A673 (cell line): ENCODE results near the gene NTMT2. TPM values are rescaled to one million over a fixed set of nuclear protein-coding genes. Genes with fewer than 3 reads are reported as not detected.
A peak's percentile ranks its signal among the peaks of the same experiment; 100 is the strongest.

ENCODE experiments used
- BruUV-seq: library from RNA; stranded (reverse); fragments of 400-500 nt; replicated peaks from 2 replicates; lab custom pipeline; 2021; lab: Mats Ljungman, UMichigan
- CTCF ChIA-PET: fragments of 300-600 bp; sonication (Branson Sonifier 250); formaldehyde crosslinking; loops from one replicate; lab custom pipeline; 2022; ENCODE audit warnings: antibody characterized with exemption; lab: Charles Lee
- POLR2A ChIA-PET: fragments of 300-600 bp; sonication (Branson Sonifier 250); formaldehyde crosslinking; loops from one replicate; lab custom pipeline; 2022; ENCODE audit warnings: antibody characterized with exemption; ENCODE audit not compliant: low non-redundant PET; lab: Charles Lee
- DNase-seq: peaks from one replicate; pipeline ENCODE4 v3.0.0-alpha.2; 2015; ENCODE audit warnings: low spot score
- H3K27ac ChIP-seq: fragments of 200-600 bp; sonication (generic); 2 replicates; pipeline ENCODE4 v1.5.1; 2016; ENCODE audit warnings: mixed run types, low read depth, mild to moderate bottlenecking, mixed read lengths, antibody characterized with exemption, low read length; ENCODE audit not compliant: poor library complexity, severe bottlenecking
- H3K27me3 ChIP-seq: fragments of 200-600 bp; sonication (generic); replicated peaks from 2 replicates; pipeline ENCODE4 v1.6.1; 2017; ENCODE audit warnings: mixed run types, low read depth, mild to moderate bottlenecking, mixed read lengths, antibody characterized with exemption, low read length; ENCODE audit not compliant: insufficient read depth, poor library complexity
- H3K36me3 ChIP-seq: fragments of 200-600 bp; sonication (generic); 2 replicates; pipeline ENCODE4 v1.6.1; 2016; ENCODE audit warnings: mixed run types, mild to moderate bottlenecking, mixed read lengths, antibody characterized with exemption, low read length; ENCODE audit not compliant: insufficient read depth, poor library complexity, severe bottlenecking
- H3K4me1 ChIP-seq: fragments of 200-600 bp; sonication (generic); 2 replicates; pipeline ENCODE4 v1.6.1; 2017; ENCODE audit warnings: mixed run types, mild to moderate bottlenecking, mixed read lengths, antibody characterized with exemption, low read length; ENCODE audit not compliant: insufficient read depth, poor library complexity, severe bottlenecking
- H3K4me3 ChIP-seq: fragments of 200-600 bp; sonication (generic); 2 replicates; pipeline ENCODE4 v1.5.1; 2016; ENCODE audit warnings: low read depth, mixed run types, mild to moderate bottlenecking, mixed read lengths, low read length; ENCODE audit not compliant: poor library complexity, severe bottlenecking
- H3K9me3 ChIP-seq: fragments of 200-600 bp; sonication (generic); 2 replicates; pipeline ENCODE4 v1.6.1; 2016; ENCODE audit warnings: mixed run types, low read depth, mild to moderate bottlenecking, mixed read lengths, antibody characterized with exemption, low read length; ENCODE audit not compliant: poor library complexity, severe bottlenecking
- CTCF ChIP-seq: fragments of 300-800, 200-600 bp; sonication (generic); conservative IDR thresholded peaks from 2 replicates; pipeline ENCODE4 v1.5.1; 2017; ENCODE audit warnings: low read depth, mild to moderate bottlenecking, antibody characterized with exemption, low read length, moderate library complexity, mixed read lengths
- EZH2 ChIP-seq: fragments of 200-600 bp; sonication (generic); IDR thresholded peaks from 2 replicates; pipeline ENCODE4 v1.6.1; 2017; ENCODE audit warnings: borderline replicate concordance, low read depth, mild to moderate bottlenecking, mixed read lengths, antibody characterized with exemption, low read length; ENCODE audit not compliant: poor library complexity, severe bottlenecking
- intact Hi-C: fragments of 100-400 bp; cut with micrococcal nuclease; formaldehyde crosslinking; loops from one replicate; pipeline ENCODE4 v1.10.0; 2022; ENCODE audit not compliant: unreplicated experiment
- total RNA-seq: library from RNA; stranded (reverse); gene quantifications from 2 replicates; pipeline ENCODE4 v1.2.3, GENCODE V29; 2021

NTMT2 gene
- total RNA-seq, 1 experiment from 2014 or later = not detected

GRCh38 chr1:170204121-170204520 is 58.4 kb downstream of the NTMT2 start:
- H3K4me3 ChIP-seq = no peak overlapping the region
- H3K9me3 ChIP-seq = no peaks in the 10 kb centered on the region
- H3K27me3 ChIP-seq = no peaks in the 10 kb centered on the region
- TF ChIP-seq EZH2 = no peak
- no peak for TF ChIP-seq CTCF
- H3K4me1 ChIP-seq = peaks cover 17% of the 10 kb centered on the region
- no peaks in the 10 kb centered on the region for H3K36me3 ChIP-seq
- intact Hi-C loops = no loop called here
- ChIA-PET POLR2A (no interaction called here), CTCF (no interaction called here)
- DNase-seq = peak; percentile 58
- H3K27ac ChIP-seq = no peak overlapping the region
- BruUV-seq = no TSS peak

GRCh38 chr1:170205301-170205700 is 59.5 kb downstream of the NTMT2 start:
- Histone ChIP-seq H3K27ac (no peak overlapping the region), H3K4me1 (peaks cover 17% of the 10 kb centered on the region), H3K27me3 (no peaks in the 10 kb centered on the region), H3K36me3 (no peaks in the 10 kb centered on the region), H3K4me3 (no peak overlapping the region), H3K9me3 (no peaks in the 10 kb centered on the region)
- CTCF ChIA-PET = no interaction called here
- no peak for DNase-seq
- POLR2A ChIA-PET = no interaction called here
- TF ChIP-seq EZH2 (no peak), CTCF (no peak)
- intact Hi-C loops = no loop called here
- no TSS peak for BruUV-seq

DNA sequence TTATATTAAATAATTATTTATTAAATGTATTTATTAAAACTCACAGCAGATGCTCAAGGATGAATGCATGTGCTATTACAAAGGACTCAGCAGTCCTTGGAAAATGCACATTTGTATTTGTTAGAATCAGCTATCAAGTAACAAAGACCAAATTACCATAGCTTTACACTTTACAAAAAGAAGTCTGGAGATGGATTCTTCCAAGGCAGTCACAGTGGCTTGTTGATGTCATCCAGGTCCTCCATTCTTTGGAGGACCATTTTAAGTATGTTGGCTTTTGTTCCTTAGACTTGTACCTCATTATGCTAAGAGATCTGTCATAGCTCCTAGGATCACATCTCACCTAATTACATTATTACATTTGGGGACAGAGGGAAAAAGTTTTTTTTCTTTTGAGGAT is 63.4 kb downstream of the NTMT2 start:
- intact Hi-C loops = no loop called here
- H3K36me3 ChIP-seq = no peaks in the 10 kb centered on the region
- peaks cover 11% of the 10 kb centered on the region for H3K4me1 ChIP-seq
- no TSS peak for BruUV-seq
- POLR2A ChIA-PET = no interaction called here
- H3K9me3 ChIP-seq = no peaks in the 10 kb centered on the region
- DNase-seq = no peak
- no peaks in the 10 kb centered on the region for H3K27me3 ChIP-seq
- CTCF ChIA-PET = no interaction called here
- no peak for TF ChIP-seq EZH2
- no peak for TF ChIP-seq CTCF
- no peak overlapping the region for H3K4me3 ChIP-seq
- no peak overlapping the region for H3K27ac ChIP-seq
